Astrocyte (in vitro differentiated cells and primary cell): ENCODE results near the gene TRPM7.

Source experiments
- CTCF ChIP-seq: IDR thresholded peaks from 2 replicates; pipeline ENCODE4 v1.5.1; 2011; ENCODE audit warnings: low read depth, mild to moderate bottlenecking, inconsistent platforms, low read length, moderate library complexity; ENCODE audit not compliant: insufficient read depth
- EZH2 ChIP-seq: IDR thresholded peaks from 2 replicates; pipeline ENCODE4 v1.6.1; 2012; ENCODE audit warnings: mild to moderate bottlenecking, low read length, inconsistent platforms; ENCODE audit not compliant: insufficient read depth

DNA sequence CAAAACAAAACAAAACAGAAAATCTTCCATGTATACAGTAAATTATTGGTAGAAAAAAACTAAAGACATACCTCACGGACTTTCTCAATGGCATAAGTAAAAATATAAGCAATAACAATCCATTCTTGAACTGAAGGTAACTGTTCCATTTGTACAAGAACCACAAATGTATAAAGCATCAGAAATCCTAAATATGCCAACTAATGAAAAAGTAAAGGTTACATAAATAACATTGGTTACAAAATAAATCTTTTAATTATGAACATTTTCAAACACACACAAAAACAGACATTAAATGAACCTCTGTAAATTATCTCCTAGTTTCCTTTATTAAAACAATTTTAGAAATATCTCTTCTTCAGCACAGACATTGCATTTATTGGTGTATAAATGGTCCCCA is 79.5 kb downstream of the TRPM7 start:
- TF ChIP-seq CTCF (no peak), EZH2 (no peak)
